ENCODE data around the gene SLC6A4. TPM values are rescaled to one million over a fixed set of nuclear protein-coding genes. Genes with fewer than 3 reads are reported as not detected.

The SLC6A4 gene
- total and polyA plus RNA-seq, 10 of the 15 experiments (the other 5 are each of a cell fraction or from before 2014, with no cell fraction given): 5.3 to 20.6 (median 10.1) TPM

DNA sequence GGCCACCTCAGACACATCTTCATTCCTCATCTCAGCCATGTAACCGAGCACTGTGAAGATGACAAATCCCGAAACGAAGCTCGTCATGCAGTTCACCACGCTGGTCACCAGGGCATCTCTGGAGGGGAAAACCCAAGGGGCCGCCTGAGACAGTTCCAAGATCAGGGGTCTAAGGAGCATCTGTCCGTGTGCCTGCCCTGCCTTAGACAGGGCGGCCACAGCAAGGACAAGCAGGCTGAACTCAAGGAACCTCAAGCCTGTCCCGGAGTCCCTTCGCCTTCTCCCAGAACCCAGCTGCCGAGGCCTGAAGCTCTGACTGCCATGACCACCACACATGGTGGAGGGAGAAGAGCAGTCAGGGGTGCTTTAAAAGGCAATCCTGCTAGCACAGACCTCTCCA is 22.7 kb downstream of the SLC6A4 start (continued):
- TF ChIP-seq, protein P1, sequence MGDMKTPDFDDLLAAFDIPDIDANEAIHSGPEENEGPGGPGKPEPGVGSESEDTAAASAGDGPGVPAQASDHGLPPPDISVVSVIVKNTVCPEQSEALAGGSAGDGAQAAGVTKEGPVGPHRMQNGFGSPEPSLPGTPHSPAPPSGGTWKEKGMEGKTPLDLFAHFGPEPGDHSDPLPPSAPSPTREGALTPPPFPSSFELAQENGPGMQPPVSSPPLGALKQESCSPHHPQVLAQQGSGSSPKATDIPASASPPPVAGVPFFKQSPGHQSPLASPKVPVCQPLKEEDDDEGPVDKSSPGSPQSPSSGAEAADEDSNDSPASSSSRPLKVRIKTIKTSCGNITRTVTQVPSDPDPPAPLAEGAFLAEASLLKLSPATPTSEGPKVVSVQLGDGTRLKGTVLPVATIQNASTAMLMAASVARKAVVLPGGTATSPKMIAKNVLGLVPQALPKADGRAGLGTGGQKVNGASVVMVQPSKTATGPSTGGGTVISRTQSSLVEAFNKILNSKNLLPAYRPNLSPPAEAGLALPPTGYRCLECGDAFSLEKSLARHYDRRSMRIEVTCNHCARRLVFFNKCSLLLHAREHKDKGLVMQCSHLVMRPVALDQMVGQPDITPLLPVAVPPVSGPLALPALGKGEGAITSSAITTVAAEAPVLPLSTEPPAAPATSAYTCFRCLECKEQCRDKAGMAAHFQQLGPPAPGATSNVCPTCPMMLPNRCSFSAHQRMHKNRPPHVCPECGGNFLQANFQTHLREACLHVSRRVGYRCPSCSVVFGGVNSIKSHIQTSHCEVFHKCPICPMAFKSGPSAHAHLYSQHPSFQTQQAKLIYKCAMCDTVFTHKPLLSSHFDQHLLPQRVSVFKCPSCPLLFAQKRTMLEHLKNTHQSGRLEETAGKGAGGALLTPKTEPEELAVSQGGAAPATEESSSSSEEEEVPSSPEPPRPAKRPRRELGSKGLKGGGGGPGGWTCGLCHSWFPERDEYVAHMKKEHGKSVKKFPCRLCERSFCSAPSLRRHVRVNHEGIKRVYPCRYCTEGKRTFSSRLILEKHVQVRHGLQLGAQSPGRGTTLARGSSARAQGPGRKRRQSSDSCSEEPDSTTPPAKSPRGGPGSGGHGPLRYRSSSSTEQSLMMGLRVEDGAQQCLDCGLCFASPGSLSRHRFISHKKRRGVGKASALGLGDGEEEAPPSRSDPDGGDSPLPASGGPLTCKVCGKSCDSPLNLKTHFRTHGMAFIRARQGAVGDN (IDR thresholded peaks at IDR 0.05): no peak; the same call in 1 of the 2 replicates
- no peak for TF ChIP-seq MLLT1 (IDR thresholded peaks at IDR 0.05)
- TF ChIP-seq STAT1 (conservative IDR thresholded peaks at IDR 0.05): no peak
- TF ChIP-seq RAD21 (IDR thresholded peaks at IDR 0.05; ENCODE audit: insufficient read depth, low read depth, low read length): 0 out of 2 replicates have a peak, but pooled peaks have one; percentile 29
- no peak for TF ChIP-seq CBX3 (IDR thresholded peaks at IDR 0.05; ENCODE audit: borderline replicate concordance, low read depth)
- TF ChIP-seq TARDBP (IDR thresholded peaks at IDR 0.05; ENCODE audit: borderline replicate concordance): no peak
- TF ChIP-seq RCOR1 (conservative IDR thresholded peaks at IDR 0.05; ENCODE audit: low read depth, low read length): no peak
- no peak for TF ChIP-seq MXI1 (IDR thresholded peaks at IDR 0.05; ENCODE audit: low read depth, low read length)
- no peak for TF ChIP-seq ASH2L (IDR thresholded peaks at IDR 0.05; ENCODE audit: borderline replicate concordance, low read depth)
- no peak for TF ChIP-seq ZNF217 (IDR thresholded peaks at IDR 0.05)
- TF ChIP-seq SMAD1 (IDR thresholded peaks at IDR 0.05; ENCODE audit: low read depth, partially characterized antibody): no peak
- TF ChIP-seq BCL11A (IDR thresholded peaks at IDR 0.05; ENCODE audit: low read depth, low read length): peak; percentile 78
- peak; percentile 70 for TF ChIP-seq GATAD2B (conservative IDR thresholded peaks at IDR 0.05; ENCODE audit: low read depth)
- TF ChIP-seq, protein P2, sequence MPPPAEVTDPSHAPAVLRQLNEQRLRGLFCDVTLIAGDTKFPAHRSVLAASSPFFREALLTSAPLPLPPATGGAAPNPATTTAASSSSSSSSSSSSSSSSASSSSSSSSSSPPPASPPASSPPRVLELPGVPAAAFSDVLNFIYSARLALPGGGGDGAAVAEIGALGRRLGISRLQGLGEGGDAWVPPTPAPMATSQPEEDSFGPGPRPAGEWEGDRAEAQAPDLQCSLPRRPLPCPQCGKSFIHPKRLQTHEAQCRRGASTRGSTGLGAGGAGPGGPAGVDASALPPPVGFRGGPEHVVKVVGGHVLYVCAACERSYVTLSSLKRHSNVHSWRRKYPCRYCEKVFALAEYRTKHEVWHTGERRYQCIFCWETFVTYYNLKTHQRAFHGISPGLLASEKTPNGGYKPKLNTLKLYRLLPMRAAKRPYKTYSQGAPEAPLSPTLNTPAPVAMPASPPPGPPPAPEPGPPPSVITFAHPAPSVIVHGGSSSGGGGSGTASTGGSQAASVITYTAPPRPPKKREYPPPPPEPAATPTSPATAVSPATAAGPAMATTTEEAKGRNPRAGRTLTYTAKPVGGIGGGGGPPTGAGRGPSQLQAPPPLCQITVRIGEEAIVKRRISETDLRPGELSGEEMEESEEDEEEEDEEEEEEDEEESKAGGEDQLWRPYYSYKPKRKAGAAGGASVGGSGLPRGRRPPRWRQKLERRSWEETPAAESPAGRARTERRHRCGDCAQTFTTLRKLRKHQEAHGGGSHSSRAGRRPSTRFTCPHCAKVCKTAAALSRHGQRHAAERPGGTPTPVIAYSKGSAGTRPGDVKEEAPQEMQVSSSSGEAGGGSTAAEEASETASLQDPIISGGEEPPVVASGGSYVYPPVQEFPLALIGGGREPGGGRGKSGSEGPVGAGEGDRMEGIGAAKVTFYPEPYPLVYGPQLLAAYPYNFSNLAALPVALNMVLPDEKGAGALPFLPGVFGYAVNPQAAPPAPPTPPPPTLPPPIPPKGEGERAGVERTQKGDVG (CRISPR knock-in tag; IDR thresholded peaks at IDR 0.05): no peak
- no peak for TF ChIP-seq MAX (IDR thresholded peaks at IDR 0.05; ENCODE audit: low read depth, low read length)
- TF ChIP-seq POLR2AphosphoS5 (IDR thresholded peaks at IDR 0.05; ENCODE audit: low read length): peak; percentile 62; the same call in 1 of the 2 replicates
- peak in 1 of 2 experiments; percentile 57; a peak in 2 of 4 replicates for TF ChIP-seq IKZF2 (IDR thresholded peaks at IDR 0.05)
- no peak for TF ChIP-seq PML (IDR thresholded peaks at IDR 0.05; ENCODE audit: low read length)
- TF ChIP-seq SMARCA5 (IDR thresholded peaks at IDR 0.05): no peak
- peak; percentile 82; the same call in 1 of the 2 replicates for TF ChIP-seq IKZF1 (conservative IDR thresholded peaks at IDR 0.05)
- TF ChIP-seq, protein P3, sequence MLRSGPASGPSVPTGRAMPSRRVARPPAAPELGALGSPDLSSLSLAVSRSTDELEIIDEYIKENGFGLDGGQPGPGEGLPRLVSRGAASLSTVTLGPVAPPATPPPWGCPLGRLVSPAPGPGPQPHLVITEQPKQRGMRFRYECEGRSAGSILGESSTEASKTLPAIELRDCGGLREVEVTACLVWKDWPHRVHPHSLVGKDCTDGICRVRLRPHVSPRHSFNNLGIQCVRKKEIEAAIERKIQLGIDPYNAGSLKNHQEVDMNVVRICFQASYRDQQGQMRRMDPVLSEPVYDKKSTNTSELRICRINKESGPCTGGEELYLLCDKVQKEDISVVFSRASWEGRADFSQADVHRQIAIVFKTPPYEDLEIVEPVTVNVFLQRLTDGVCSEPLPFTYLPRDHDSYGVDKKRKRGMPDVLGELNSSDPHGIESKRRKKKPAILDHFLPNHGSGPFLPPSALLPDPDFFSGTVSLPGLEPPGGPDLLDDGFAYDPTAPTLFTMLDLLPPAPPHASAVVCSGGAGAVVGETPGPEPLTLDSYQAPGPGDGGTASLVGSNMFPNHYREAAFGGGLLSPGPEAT (IDR thresholded peaks at IDR 0.05; ENCODE audit: low read depth): 0 out of 2 replicates have a peak, but pooled peaks have one; percentile 54
